NT2/D1 (cell line): ENCODE results near the gene SIK3.
"Not testable (repeated sequence)": the region's sequence is repeated elsewhere in the genome, so short reads cannot be mapped to it uniquely, and the experiment has no call there.

ENCODE experiments used
- SUZ12 ChIP-seq: IDR thresholded peaks from 2 replicates; pipeline ENCODE4 v1.6.1; 2011; ENCODE audit not compliant: insufficient read length, insufficient read depth; ENCODE audit errors: extremely low read depth
- YY1 ChIP-seq: IDR thresholded peaks from 2 replicates; pipeline ENCODE4 v1.6.1; 2011; ENCODE audit not compliant: insufficient read length, insufficient read depth
- ZNF274 ChIP-seq: IDR thresholded peaks from 2 replicates; pipeline ENCODE4 v1.6.1; 2011; ENCODE audit warnings: mild to moderate bottlenecking, low read depth, low read length

DNA sequence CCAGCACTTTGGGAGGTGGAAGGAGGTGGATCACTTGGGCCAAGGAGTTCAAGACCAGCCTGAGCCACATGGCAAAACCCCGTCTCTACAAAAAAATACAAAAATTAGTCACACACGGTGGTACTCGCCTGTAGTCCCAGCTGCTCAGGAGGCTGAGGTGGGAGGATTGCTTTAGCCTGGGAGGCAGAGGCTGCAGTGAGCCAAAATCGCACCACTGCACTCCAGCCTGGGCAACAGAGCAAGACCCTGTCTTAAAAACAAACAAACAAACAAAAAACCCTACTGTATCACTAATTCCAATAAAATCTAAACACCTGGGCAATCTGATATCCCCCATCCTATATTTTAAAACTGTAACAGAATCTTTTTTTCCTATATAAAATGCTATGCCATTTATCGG is 51.6 kb downstream of the SIK3 start:
- not testable (repeated sequence) for TF ChIP-seq ZNF274, SUZ12, YY1
